Endothelial cell of umbilical vein (primary cell): ENCODE measurements around the gene BEX3. TPM values are rescaled to one million over a fixed set of nuclear protein-coding genes. Genes with fewer than 3 reads are reported as not detected.

ENCODE experiments used
- BruUV-seq: library from RNA; stranded (reverse); fragments of 400-500 nt; replicated peaks from 2 replicates; lab custom pipeline; 2021; lab: Mats Ljungman, UMichigan
- CTCF ChIA-PET: fragments of 300-600, 350-600 bp; sonication (Branson Sonifier 250); formaldehyde crosslinking; loops from one replicate; lab custom pipeline; 2021; ENCODE audit warnings: antibody characterized with exemption, inconsistent platforms; lab: Charles Lee
- POLR2A ChIA-PET: fragments of 300-600, 350-600 bp; sonication (Branson Sonifier 250); formaldehyde crosslinking; loops from one replicate; lab custom pipeline; 2021; ENCODE audit warnings: antibody characterized with exemption, inconsistent platforms; lab: Charles Lee
- DNase-seq: peaks from one replicate; pipeline ENCODE4 v3.0.0-alpha.2; 2011; ENCODE audit warnings: low read depth, low spot score
- FAIRE-seq: peaks from 2 replicates; lab custom pipeline; 2011; peaks lifted over from hg19 to GRCh38; lab: Jason Lieb, UNC
- H2AFZ ChIP-seq: 2 replicates; pipeline ENCODE4 v1.6.0; 2012; ENCODE audit warnings: low read depth, low read length, control low read depth, inconsistent platforms
- H3K27ac ChIP-seq: 2 replicates; pipeline ENCODE4 v1.5.1; 2011; ENCODE audit warnings: low read depth, mild to moderate bottlenecking, control low read depth, low read length, moderate library complexity; ENCODE audit not compliant: insufficient read depth
- H3K27me3 ChIP-seq, 2 experiments: 2 replicates each; pipeline versions ENCODE4 v1.6.0 to v1.6.1; 2011; ENCODE audit warnings: low read length in 2 of 2, mixed read lengths in 1 of 2; ENCODE audit not compliant: control insufficient read depth in 2 of 2, insufficient read depth in 2 of 2
- H3K36me3 ChIP-seq, 2 experiments: 2 replicates in 1 of 2; 3 replicates in 1 of 2; pipeline ENCODE4 v1.5.1; 2011; ENCODE audit warnings: low read length in 2 of 2, mild to moderate bottlenecking in 1 of 2, moderate library complexity in 1 of 2; ENCODE audit not compliant: control insufficient read depth in 2 of 2, insufficient read depth in 2 of 2; ENCODE audit errors: extremely low read depth in 1 of 2
- H3K4me1 ChIP-seq: 3 replicates; pipeline ENCODE4 v1.5.1; 2011; ENCODE audit warnings: mild to moderate bottlenecking, low read length; ENCODE audit not compliant: control insufficient read depth, insufficient read depth; ENCODE audit errors: extremely low read depth
- H3K4me2 ChIP-seq: 2 replicates; pipeline ENCODE4 v1.6.1; 2011; ENCODE audit warnings: low read length, control low read depth, mixed read lengths; ENCODE audit not compliant: insufficient read depth
- H3K4me3 ChIP-seq, 3 experiments: fragments of 200-600 bp in 1 of 3; sonication (generic), shearing (Covaris generic) in 1 of 3; replicated peaks in 1 of 3; 2 replicates each; pipeline ENCODE4 v1.5.1; 2011 to 2016; ENCODE audit warnings: control low read depth in 3 of 3, low read length in 3 of 3, mild to moderate bottlenecking in 2 of 3, inconsistent platforms in 1 of 3, low read depth in 1 of 3, moderate library complexity in 1 of 3; ENCODE audit not compliant: insufficient read depth in 1 of 3
- H3K79me2 ChIP-seq: 2 replicates; pipeline ENCODE4 v1.6.0; 2012; ENCODE audit warnings: low read length, inconsistent platforms; ENCODE audit not compliant: control insufficient read depth, insufficient read depth
- H3K9ac ChIP-seq: replicated peaks from 2 replicates; pipeline ENCODE3; 2011; ENCODE audit warnings: low read length, control low read depth; ENCODE audit not compliant: insufficient read depth; ENCODE audit errors: extremely low read depth
- H3K9me1 ChIP-seq: replicated peaks from 3 replicates; pipeline ENCODE4 v1.6.0; 2011; ENCODE audit warnings: mild to moderate bottlenecking, low read length; ENCODE audit not compliant: control insufficient read depth, insufficient read depth; ENCODE audit errors: extremely low read depth
- H3K9me3 ChIP-seq: replicated peaks from 2 replicates; pipeline ENCODE4 v1.5.1; 2012; ENCODE audit warnings: low read length, inconsistent platforms; ENCODE audit not compliant: control insufficient read depth, insufficient read depth
- H4K20me1 ChIP-seq: replicated peaks from 2 replicates; pipeline ENCODE3; 2011; ENCODE audit warnings: mild to moderate bottlenecking, low read length; ENCODE audit not compliant: control insufficient read depth, insufficient read depth; ENCODE audit errors: extremely low read depth
- EZH2 ChIP-seq: IDR thresholded peaks from 2 replicates; pipeline ENCODE4 v1.6.1; 2012; ENCODE audit warnings: borderline replicate concordance, low read depth, mild to moderate bottlenecking, moderate library complexity, low read length, inconsistent platforms; ENCODE audit not compliant: severe bottlenecking
- FOS ChIP-seq: IDR thresholded peaks from 2 replicates; pipeline ENCODE4 v1.6.1; 2011; ENCODE audit warnings: mild to moderate bottlenecking, low read length, moderate library complexity, borderline replicate concordance; ENCODE audit not compliant: insufficient read depth
- GATA2 ChIP-seq: IDR thresholded peaks from 2 replicates; pipeline ENCODE4 v1.7.0; 2011; ENCODE audit warnings: low read depth, mild to moderate bottlenecking, moderate library complexity, mixed read lengths, low read length; ENCODE audit not compliant: insufficient read length, insufficient read depth
- JUN ChIP-seq: IDR thresholded peaks from 2 replicates; pipeline ENCODE4 v1.6.1; 2011; ENCODE audit warnings: borderline replicate concordance, low read depth; ENCODE audit not compliant: insufficient read length, insufficient read depth
- MYC ChIP-seq: IDR thresholded peaks from one replicate; pipeline ENCODE4 v1.6.1; 2011; ENCODE audit warnings: mild to moderate bottlenecking, low read depth, low read length
- POLR2A ChIP-seq: IDR thresholded peaks from 2 replicates; pipeline ENCODE4 v1.6.1; 2012; ENCODE audit warnings: low read depth, mild to moderate bottlenecking, control low read depth, low read length
- POLR2AphosphoS5 ChIP-seq: IDR thresholded peaks from 2 replicates; pipeline ENCODE4 v1.6.1; 2012; ENCODE audit warnings: low read depth, mild to moderate bottlenecking, control low read depth, low read length, moderate library complexity; ENCODE audit not compliant: insufficient read depth
- dilution Hi-C: fragments of 300-500 bp; cut with MboI; formaldehyde crosslinking; loops from one replicate; pipeline ENCODE4 v1.15.0; 2019; ENCODE audit warnings: low sequenced_read_pairs; ENCODE audit not compliant: extremely low pct_ligation_motif_present
- intact Hi-C: fragments of 100-400 bp; cut with micrococcal nuclease; formaldehyde crosslinking; loops from one replicate; pipeline ENCODE4 v1.10.0; 2022
- polyA plus RNA-seq, 4 experiments: library from polyadenylated mRNA; depleted of rRNA in 3 of 4; stranded (reverse) in 3 of 4; unstranded in 1 of 4; fragments of >200 nt; gene quantifications; 2 replicates each; pipeline versions ENCODE4 v1.2.1 to v1.2.3, GENCODE V29; 2011 to 2012; ENCODE audit warnings: missing spikeins in 1 of 4
- total RNA-seq: library from RNA; stranded (reverse); gene quantifications from 2 replicates; pipeline ENCODE4 v1.2.3, GENCODE V29; 2021
- TF ChIP-seq, protein P1 (sequence below): IDR thresholded peaks from 2 replicates; pipeline ENCODE4 v1.6.1; 2011; ENCODE audit not compliant: insufficient read depth, insufficient read length
- TF ChIP-seq, protein P2 (sequence below), 2 donors: IDR thresholded peaks; 1 replicate in 1 of 2; 2 replicates in 1 of 2; pipeline ENCODE4 v1.5.1; 2011; ENCODE audit warnings: low read length in 2 of 2, mild to moderate bottlenecking in 2 of 2, moderate library complexity in 2 of 2, control low read depth in 1 of 2, inconsistent platforms in 1 of 2, low read depth in 1 of 2; ENCODE audit not compliant: insufficient read depth in 1 of 2; ENCODE audit errors: extremely low read depth in 1 of 2

The BEX3 gene
- total and polyA plus RNA-seq, 2 donors (not counting 3 experiments of a cell fraction or from before 2014, with no cell fraction given), result 227 to 332 TPM

DNA sequence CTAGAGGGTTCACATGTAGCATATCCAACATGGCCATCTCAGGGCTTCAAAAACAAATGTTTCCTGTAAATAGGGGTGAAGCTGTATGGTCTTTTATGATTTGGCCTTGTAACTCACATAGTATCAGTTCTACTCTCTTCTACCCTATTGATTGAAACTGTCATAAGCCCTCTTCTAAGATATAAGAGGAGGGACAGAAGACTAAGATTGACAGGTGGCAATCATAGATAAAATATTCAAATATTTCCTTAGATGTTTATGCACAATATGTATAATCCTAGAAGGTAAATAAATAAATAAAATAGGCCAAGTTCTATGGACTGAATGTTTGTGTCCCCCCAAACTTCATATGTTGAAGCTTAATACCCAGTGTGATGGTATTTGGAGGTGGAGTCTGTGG, 6.9 kb upstream of the BEX3 start:
- POLR2A ChIA-PET, result no interaction called here
- Histone ChIP-seq H3K27me3 (no peaks in the 10 kb centered on the region), H3K4me1 (no peaks in the 10 kb centered on the region), H3K9me1 (no peaks in the 10 kb centered on the region), H3K27ac (no peak overlapping the region), H3K4me3 (no peak overlapping the region), H3K4me2 (no peak overlapping the region), H3K9me3 (no peaks in the 10 kb centered on the region), H3K36me3 (no peaks in the 10 kb centered on the region), H3K79me2 (no peaks in the 10 kb centered on the region), H4K20me1 (no peaks in the 10 kb centered on the region), H2AFZ (no peak overlapping the region), H3K9ac (no peak overlapping the region)
- no peak for DNase-seq
- no TSS peak for BruUV-seq
- dilution Hi-C loops (no loop called here), intact Hi-C loops (no loop called here)
- CTCF ChIA-PET, result no interaction called here
- TF ChIP-seq FOS (no peak), JUN (no peak), EZH2 (no peak), GATA2 (no peak), POLR2AphosphoS5 (no peak), POLR2A (no peak), MYC (no peak)
- TF ChIP-seq, protein P1, sequence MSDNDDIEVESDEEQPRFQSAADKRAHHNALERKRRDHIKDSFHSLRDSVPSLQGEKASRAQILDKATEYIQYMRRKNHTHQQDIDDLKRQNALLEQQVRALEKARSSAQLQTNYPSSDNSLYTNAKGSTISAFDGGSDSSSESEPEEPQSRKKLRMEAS, result no peak
- TF ChIP-seq, protein P2, sequence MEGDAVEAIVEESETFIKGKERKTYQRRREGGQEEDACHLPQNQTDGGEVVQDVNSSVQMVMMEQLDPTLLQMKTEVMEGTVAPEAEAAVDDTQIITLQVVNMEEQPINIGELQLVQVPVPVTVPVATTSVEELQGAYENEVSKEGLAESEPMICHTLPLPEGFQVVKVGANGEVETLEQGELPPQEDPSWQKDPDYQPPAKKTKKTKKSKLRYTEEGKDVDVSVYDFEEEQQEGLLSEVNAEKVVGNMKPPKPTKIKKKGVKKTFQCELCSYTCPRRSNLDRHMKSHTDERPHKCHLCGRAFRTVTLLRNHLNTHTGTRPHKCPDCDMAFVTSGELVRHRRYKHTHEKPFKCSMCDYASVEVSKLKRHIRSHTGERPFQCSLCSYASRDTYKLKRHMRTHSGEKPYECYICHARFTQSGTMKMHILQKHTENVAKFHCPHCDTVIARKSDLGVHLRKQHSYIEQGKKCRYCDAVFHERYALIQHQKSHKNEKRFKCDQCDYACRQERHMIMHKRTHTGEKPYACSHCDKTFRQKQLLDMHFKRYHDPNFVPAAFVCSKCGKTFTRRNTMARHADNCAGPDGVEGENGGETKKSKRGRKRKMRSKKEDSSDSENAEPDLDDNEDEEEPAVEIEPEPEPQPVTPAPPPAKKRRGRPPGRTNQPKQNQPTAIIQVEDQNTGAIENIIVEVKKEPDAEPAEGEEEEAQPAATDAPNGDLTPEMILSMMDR (IDR thresholded peaks at IDR 0.05; ENCODE audit: extremely low read depth in 1 of 2, insufficient read depth in 1 of 2, low read depth in 1 of 2, low read length in 2 of 2), result no peak
- FAIRE-seq, result no peak
